Measurements from ENCODE around the gene ETFRF1.

The ETFRF1 gene

GRCh38 chr12:25245491-25245890 lies 50.5 kb downstream of the ETFRF1 start:
- Histone ChIP-seq H4K8ac (ENCODE audit: low read depth, low read length) (no peak overlapping the region), H3K23ac (ENCODE audit: low read length) (no peak overlapping the region)
- WGBS (ENCODE audit: extremely low coverage, insufficient coverage, insufficient read length), result no CpG with 5 or more reads among the region's 6 CpGs

GRCh38 chr12:25248137-25248536 lies 53.1 kb downstream of the ETFRF1 start:
- H3K23ac ChIP-seq (ENCODE audit: low read length), result no peak overlapping the region
- no peak overlapping the region for H3K9ac ChIP-seq (ENCODE audit: low read length)
- no peak overlapping the region for H2AFZ ChIP-seq (ENCODE audit: insufficient read depth, low read length, poor library complexity)
- H3K4ac ChIP-seq (ENCODE audit: low read depth, low read length), result peak overlapping the region; percentile 93
- H3K4me1 ChIP-seq (ENCODE audit: control insufficient read depth in 1 of 2, insufficient read depth in 2 of 2, low read length in 2 of 2), result peaks cover 0 to 3% of the 10 kb centered on the region in 2 experiments
- H3K14ac ChIP-seq (ENCODE audit: low read length), result no peak overlapping the region
- H2BK120ac ChIP-seq (ENCODE audit: insufficient read depth, low read length, poor library complexity), result peak overlapping the region; percentile 37
- no peak for DNase-seq
- no peaks in the 10 kb centered on the region for H3K27me3 ChIP-seq (ENCODE audit: insufficient read depth, low read length)
- H3K27ac ChIP-seq (ENCODE audit: low read depth, low read length), result no peak overlapping the region
- peak overlapping the region; percentile 33 for H4K8ac ChIP-seq (ENCODE audit: low read depth, low read length)
- no peak overlapping the region for H4K12ac ChIP-seq (ENCODE audit: low read depth, low read length)
- no CpG with 5 or more reads among the region's 20 CpGs for WGBS (ENCODE audit: extremely low coverage, insufficient coverage, insufficient read length)
- H3K79me2 ChIP-seq (ENCODE audit: control insufficient read depth, insufficient read depth, low read length, poor library complexity), result peaks cover 15% of the 10 kb centered on the region
- no peak overlapping the region for H3K18ac ChIP-seq (ENCODE audit: low read length)
- no peak overlapping the region for H4K91ac ChIP-seq (ENCODE audit: low read depth, low read length)
- H2BK5ac ChIP-seq (ENCODE audit: low read depth, low read length, poor library complexity), result no peak overlapping the region
- peaks cover 0 to 4% of the 10 kb centered on the region in 2 experiments for H3K36me3 ChIP-seq (ENCODE audit: control insufficient read depth in 1 of 2, insufficient read depth in 2 of 2, low read length in 2 of 2)
- H2AK5ac ChIP-seq (ENCODE audit: low read length), result no peak overlapping the region
- no peak overlapping the region for H3K4me3 ChIP-seq (ENCODE audit: low read depth, low read length)
- no peak overlapping the region for H3K4me2 ChIP-seq (ENCODE audit: low read length)
- H3K9me3 ChIP-seq (ENCODE audit: insufficient read depth, low read depth, low read length), result no peaks in the 10 kb centered on the region
- no peak overlapping the region for H2BK12ac ChIP-seq (ENCODE audit: low read length)
- peaks cover 10% of the 10 kb centered on the region for H3K79me1 ChIP-seq (ENCODE audit: low read length)

More at GRCh38 chr12:25245491-25245890, 50.5 kb downstream of the ETFRF1 start:
- no peaks in the 10 kb centered on the region for H3K27me3 ChIP-seq (ENCODE audit: insufficient read depth, low read length)
- no peak overlapping the region for H3K4me2 ChIP-seq (ENCODE audit: low read length)
- no peak overlapping the region for H2BK12ac ChIP-seq (ENCODE audit: low read length)
- H3K4me1 ChIP-seq (ENCODE audit: control insufficient read depth in 1 of 2, insufficient read depth in 2 of 2, low read length in 2 of 2), result peaks cover 0 to 3% of the 10 kb centered on the region in 2 experiments
- H2AFZ ChIP-seq (ENCODE audit: insufficient read depth, low read length, poor library complexity), result no peak overlapping the region
- H3K4me3 ChIP-seq (ENCODE audit: low read depth, low read length), result no peak overlapping the region
- H3K9me3 ChIP-seq (ENCODE audit: insufficient read depth, low read depth, low read length), result no peaks in the 10 kb centered on the region
- peaks cover 13% of the 10 kb centered on the region for H3K79me2 ChIP-seq (ENCODE audit: control insufficient read depth, insufficient read depth, low read length, poor library complexity)
- no peak overlapping the region for H2BK5ac ChIP-seq (ENCODE audit: low read depth, low read length, poor library complexity)
- DNase-seq, result no peak
- no peak overlapping the region for H3K27ac ChIP-seq (ENCODE audit: low read depth, low read length)
- H3K36me3 ChIP-seq (ENCODE audit: control insufficient read depth in 1 of 2, insufficient read depth in 2 of 2, low read length in 2 of 2), result peaks cover 0 to 4% of the 10 kb centered on the region in 2 experiments
- no peak overlapping the region for H2BK120ac ChIP-seq (ENCODE audit: insufficient read depth, low read length, poor library complexity)
- H4K12ac ChIP-seq (ENCODE audit: low read depth, low read length), result no peak overlapping the region
- no peak overlapping the region for H2AK5ac ChIP-seq (ENCODE audit: low read length)
- no peak overlapping the region for H3K9ac ChIP-seq (ENCODE audit: low read length)
- no peak overlapping the region for H3K4ac ChIP-seq (ENCODE audit: low read depth, low read length)
- no peak overlapping the region for H3K18ac ChIP-seq (ENCODE audit: low read length)
- no peak overlapping the region for H4K91ac ChIP-seq (ENCODE audit: low read depth, low read length)
- H3K79me1 ChIP-seq (ENCODE audit: low read length), result peaks cover 2% of the 10 kb centered on the region
- H3K14ac ChIP-seq (ENCODE audit: low read length), result no peak overlapping the region

GRCh38 chr12:25248732-25249131 lies 53.7 kb downstream of the ETFRF1 start:
- Histone ChIP-seq H2AK5ac (ENCODE audit: low read length) (no peak overlapping the region), H3K4ac (ENCODE audit: low read depth, low read length) (peak overlapping the region; percentile 71), H3K27ac (ENCODE audit: low read depth, low read length) (no peak overlapping the region), H3K27me3 (ENCODE audit: insufficient read depth, low read length) (no peaks in the 10 kb centered on the region), H3K14ac (ENCODE audit: low read length) (no peak overlapping the region), H3K4me1 (ENCODE audit: control insufficient read depth in 1 of 2, insufficient read depth in 2 of 2, low read length in 2 of 2) (peaks cover 0 to 3% of the 10 kb centered on the region in 2 experiments), H3K9me3 (ENCODE audit: insufficient read depth, low read depth, low read length) (no peaks in the 10 kb centered on the region), H4K8ac (ENCODE audit: low read depth, low read length) (no peak overlapping the region), H2AFZ (ENCODE audit: insufficient read depth, low read length, poor library complexity) (no peak overlapping the region), H3K79me2 (ENCODE audit: control insufficient read depth, insufficient read depth, low read length, poor library complexity) (peaks cover 15% of the 10 kb centered on the region), H2BK120ac (ENCODE audit: insufficient read depth, low read length, poor library complexity) (no peak overlapping the region), H3K36me3 (ENCODE audit: control insufficient read depth in 1 of 2, insufficient read depth in 2 of 2, low read length in 2 of 2) (peaks cover 0 to 4% of the 10 kb centered on the region in 2 experiments), H4K12ac (ENCODE audit: low read depth, low read length) (no peak overlapping the region), H3K4me2 (ENCODE audit: low read length) (no peak overlapping the region), H3K9ac (ENCODE audit: low read length) (no peak overlapping the region), H2BK5ac (ENCODE audit: low read depth, low read length, poor library complexity) (no peak overlapping the region), H2BK12ac (ENCODE audit: low read length) (no peak overlapping the region), H3K4me3 (ENCODE audit: low read depth, low read length) (no peak overlapping the region), H3K18ac (ENCODE audit: low read length) (no peak overlapping the region), H4K91ac (ENCODE audit: low read depth, low read length) (no peak overlapping the region), H3K23ac (ENCODE audit: low read length) (no peak overlapping the region), H3K79me1 (ENCODE audit: low read length) (peaks cover 10% of the 10 kb centered on the region)
- no CpG with 5 or more reads among the region's 1 CpG for WGBS (ENCODE audit: extremely low coverage, insufficient coverage, insufficient read length)
- DNase-seq, result no peak

- Histone ChIP-seq H4K8ac (ENCODE audit: low read depth, low read length) (peak overlapping the region; percentile 95), H2AFZ (ENCODE audit: insufficient read depth, low read length, poor library complexity) (peak overlapping the region; percentile 92), H3K14ac (ENCODE audit: low read length) (peak overlapping the region; percentile 94), H2BK12ac (ENCODE audit: low read length) (no peak overlapping the region), H3K4me3 (ENCODE audit: low read depth, low read length) (peak overlapping the region; percentile 98), H2BK5ac (ENCODE audit: low read depth, low read length, poor library complexity) (peak overlapping the region; percentile 97), H3K18ac (ENCODE audit: low read length) (peak overlapping the region; percentile 99), H3K36me3 (ENCODE audit: control insufficient read depth in 1 of 2, insufficient read depth in 2 of 2, low read length in 2 of 2) (peaks cover 0 to 4% of the 10 kb centered on the region in 2 experiments), H3K27ac (ENCODE audit: low read depth, low read length) (peak overlapping the region; percentile 95), H3K27me3 (ENCODE audit: insufficient read depth, low read length) (no peaks in the 10 kb centered on the region), H2AK5ac (ENCODE audit: low read length) (no peak overlapping the region), H3K79me1 (ENCODE audit: low read length) (peaks cover 11% of the 10 kb centered on the region), H3K9ac (ENCODE audit: low read length) (peak overlapping the region; percentile 93), H4K91ac (ENCODE audit: low read depth, low read length) (peak overlapping the region; percentile 57), H3K4me2 (ENCODE audit: low read length) (peak overlapping the region; percentile 62), H2BK120ac (ENCODE audit: insufficient read depth, low read length, poor library complexity) (peak overlapping the region; percentile 92), H3K9me3 (ENCODE audit: insufficient read depth, low read depth, low read length) (no peaks in the 10 kb centered on the region), H4K12ac (ENCODE audit: low read depth, low read length) (peak overlapping the region; percentile 77), H3K23ac (ENCODE audit: low read length) (no peak overlapping the region), H3K79me2 (ENCODE audit: control insufficient read depth, insufficient read depth, low read length, poor library complexity) (peaks cover 15% of the 10 kb centered on the region), H3K4me1 (ENCODE audit: control insufficient read depth in 1 of 2, insufficient read depth in 2 of 2, low read length in 2 of 2) (peaks cover 2 to 9% of the 10 kb centered on the region in 2 experiments), H3K4ac (ENCODE audit: low read depth, low read length) (peak overlapping the region; percentile 78)
- no CpG with 5 or more reads among the region's 56 CpGs for WGBS (ENCODE audit: extremely low coverage, insufficient coverage, insufficient read length)
- DNase-seq, result peak in 1 of 2 donors; percentile 43
Observed at GRCh38 chr12:25249931-25250738, 55.1 kb downstream of the ETFRF1 start.

All from trophoblast cell (in vitro differentiated cells and primary cell).